Smooth muscle cell (in vitro differentiated cells): Measurements from ENCODE around the gene PKD1L1. TPM values are rescaled to one million over a fixed set of nuclear protein-coding genes. Genes with fewer than 3 reads are reported as not detected.

ENCODE experiments used
- DNase-seq: peaks from one replicate; lab custom pipeline; 2025; ENCODE audit not compliant: unreplicated experiment; lab: John Stamatoyannopoulos, UW
- H2AFZ ChIP-seq: fragments of 200-600 bp; sonication (generic); 2 replicates; pipeline ENCODE4 v1.6.0; 2016; ENCODE audit warnings: antibody characterized with exemption, low read depth, mild to moderate bottlenecking
- H3F3A ChIP-seq: fragments of 200-600 bp; sonication (generic); 2 replicates; pipeline ENCODE4 v1.6.0; 2017; ENCODE audit warnings: antibody characterized with exemption, low read depth
- H3K27ac ChIP-seq: fragments of 200-600 bp; sonication (generic); 2 replicates; pipeline ENCODE4 v1.5.1; 2016; ENCODE audit warnings: low read depth, mild to moderate bottlenecking
- H3K27me3 ChIP-seq: fragments of 200-600 bp; sonication (generic); 2 replicates; pipeline ENCODE4 v1.6.1; 2016; ENCODE audit warnings: low read depth, mild to moderate bottlenecking
- H3K36me3 ChIP-seq: fragments of 200-600 bp; sonication (generic); 2 replicates; pipeline ENCODE4 v1.5.1; 2016; ENCODE audit warnings: low read depth
- H3K4me1 ChIP-seq: fragments of 200-600 bp; sonication (generic); 2 replicates; pipeline ENCODE4 v1.5.1; 2016; ENCODE audit warnings: low read depth
- H3K4me2 ChIP-seq: fragments of 200-600 bp; sonication (generic); 2 replicates; pipeline ENCODE4 v1.6.0; 2016; ENCODE audit warnings: mild to moderate bottlenecking
- H3K4me3 ChIP-seq: fragments of 200-600 bp; sonication (generic); 2 replicates; pipeline ENCODE4 v1.5.1; 2016; ENCODE audit warnings: mild to moderate bottlenecking
- H3K79me2 ChIP-seq: fragments of 200-600 bp; sonication (generic); 2 replicates; pipeline ENCODE4 v1.6.0; 2016; ENCODE audit warnings: low read depth, mild to moderate bottlenecking
- H3K9ac ChIP-seq: fragments of 200-600 bp; sonication (generic); 2 replicates; pipeline ENCODE4 v1.6.0; 2016; ENCODE audit warnings: low read depth
- H3K9me3 ChIP-seq: fragments of 200-600 bp; sonication (generic); replicated peaks from 2 replicates; pipeline ENCODE4 v1.5.1; 2016; ENCODE audit warnings: low read depth
- H4K20me1 ChIP-seq: fragments of 200-600 bp; sonication (generic); 2 replicates; pipeline ENCODE4 v1.6.0; 2016; ENCODE audit warnings: low read depth
- CTCF ChIP-seq: fragments of 200-600 bp; sonication (generic); IDR thresholded peaks from 2 replicates; pipeline ENCODE4 v1.5.1; 2017; ENCODE audit warnings: borderline replicate concordance, mild to moderate bottlenecking, antibody characterized with exemption; ENCODE audit not compliant: insufficient read depth, poor library complexity, severe bottlenecking
- WGBS: methylation state at CpG from one replicate; pipeline ENCODE4 v1.1.7; 2016; ENCODE audit warnings: low lambda C conversion rate; 5-methylcytosine and 5-hydroxymethylcytosine counted together
- polyA plus RNA-seq: library from polyadenylated mRNA; unstranded; fragments of >200 nt; fragmentation: Nextera tagmentation; extraction: Ambion mirVana; gene quantifications from 2 replicates; pipeline ENCODE4 v1.2.1, GENCODE V29; 2016
- total RNA-seq: library from RNA; depleted of rRNA; stranded (reverse); fragments of >200 nt; gene quantifications from 2 replicates; pipeline ENCODE4 v1.2.3, GENCODE V29; 2014

PKD1L1 gene
- total and polyA plus RNA-seq, 2 experiments from 2014 or later, result 0.04 to 0.06 TPM

GRCh38 chr7:47968847-47969774 lies 20.8 kb upstream of the PKD1L1 start:
- DNase-seq, result peak; percentile 1
- Histone ChIP-seq H2AFZ (no peak overlapping the region), H3K9ac (no peak overlapping the region), H3K4me3 (no peak overlapping the region), H3K4me2 (no peak overlapping the region), H4K20me1 (no peaks in the 10 kb centered on the region), H3F3A (no peaks in the 10 kb centered on the region), H3K36me3 (peaks cover 30% of the 10 kb centered on the region), H3K9me3 (no peaks in the 10 kb centered on the region), H3K27me3 (no peaks in the 10 kb centered on the region), H3K27ac (no peak overlapping the region), H3K79me2 (no peaks in the 10 kb centered on the region), H3K4me1 (no peaks in the 10 kb centered on the region)
- peak; percentile 92 for TF ChIP-seq CTCF
- WGBS, result 75% methylated on average over 5 of the region's 5 CpGs

GRCh38 chr7:47967708-47968107 lies 19.4 kb upstream of the PKD1L1 start:
- Histone ChIP-seq H3K9ac (no peak overlapping the region), H3K36me3 (peaks cover 31% of the 10 kb centered on the region), H3K4me2 (no peak overlapping the region), H4K20me1 (no peaks in the 10 kb centered on the region), H3K27me3 (no peaks in the 10 kb centered on the region), H3K79me2 (no peaks in the 10 kb centered on the region), H3K27ac (no peak overlapping the region), H3K4me3 (no peak overlapping the region), H3K9me3 (no peaks in the 10 kb centered on the region), H3K4me1 (no peaks in the 10 kb centered on the region), H2AFZ (no peak overlapping the region), H3F3A (no peaks in the 10 kb centered on the region)
- no peak for TF ChIP-seq CTCF
- WGBS, result 75% methylated on average over 2 of the region's 2 CpGs
- no peak for DNase-seq

DNA sequence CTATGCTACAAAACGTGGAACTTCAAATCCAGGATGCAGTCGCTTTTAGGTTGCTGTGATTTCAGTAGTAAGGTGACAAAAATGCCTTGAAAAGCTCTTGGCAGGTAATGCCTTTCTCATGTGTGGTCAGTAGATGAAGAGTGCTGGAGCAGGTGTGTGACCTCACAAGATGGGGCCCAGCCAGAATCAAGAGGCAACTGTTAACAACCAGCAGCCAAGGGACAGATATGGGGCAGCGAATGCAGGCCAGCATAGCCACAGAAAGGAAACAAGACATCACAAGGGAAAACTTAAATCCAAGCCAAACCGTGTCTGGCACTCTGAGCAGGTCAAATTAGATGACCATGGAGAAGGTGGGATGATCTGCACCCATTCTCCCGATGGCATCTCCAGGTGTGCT lies 18.9 kb upstream of the PKD1L1 start:
- H3K9me3 ChIP-seq, result no peaks in the 10 kb centered on the region
- H3K9ac ChIP-seq, result no peak overlapping the region
- H3K79me2 ChIP-seq, result no peaks in the 10 kb centered on the region
- peaks cover 31% of the 10 kb centered on the region for H3K36me3 ChIP-seq
- WGBS, result 98% methylated on average over 5 of the region's 5 CpGs
- no peak overlapping the region for H3K27ac ChIP-seq
- no peak overlapping the region for H2AFZ ChIP-seq
- H3K4me1 ChIP-seq, result no peaks in the 10 kb centered on the region
- no peak for DNase-seq
- H3K4me2 ChIP-seq, result no peak overlapping the region
- H3K27me3 ChIP-seq, result no peaks in the 10 kb centered on the region
- no peaks in the 10 kb centered on the region for H4K20me1 ChIP-seq
- H3K4me3 ChIP-seq, result no peak overlapping the region
- no peak for TF ChIP-seq CTCF
- no peaks in the 10 kb centered on the region for H3F3A ChIP-seq
